LNCaP clone FGC (cell line): ENCODE results near the gene WDR90.

Experiments
- DNase-seq: peaks from one replicate; pipeline ENCODE4 v3.0.0-alpha.2; 2011; ENCODE audit warnings: low read depth
- H3K4me3 ChIP-seq: 2 replicates; pipeline ENCODE4 v1.5.1; 2011; ENCODE audit warnings: mild to moderate bottlenecking, low read depth, low read length, control low read depth
- TF ChIP-seq, protein P1 (sequence below): IDR thresholded peaks from 2 replicates; pipeline ENCODE4 v1.5.1; 2012; ENCODE audit warnings: mild to moderate bottlenecking; ENCODE audit not compliant: control insufficient read depth, insufficient read depth; ENCODE audit errors: extremely low read depth

WDR90 gene

DNA sequence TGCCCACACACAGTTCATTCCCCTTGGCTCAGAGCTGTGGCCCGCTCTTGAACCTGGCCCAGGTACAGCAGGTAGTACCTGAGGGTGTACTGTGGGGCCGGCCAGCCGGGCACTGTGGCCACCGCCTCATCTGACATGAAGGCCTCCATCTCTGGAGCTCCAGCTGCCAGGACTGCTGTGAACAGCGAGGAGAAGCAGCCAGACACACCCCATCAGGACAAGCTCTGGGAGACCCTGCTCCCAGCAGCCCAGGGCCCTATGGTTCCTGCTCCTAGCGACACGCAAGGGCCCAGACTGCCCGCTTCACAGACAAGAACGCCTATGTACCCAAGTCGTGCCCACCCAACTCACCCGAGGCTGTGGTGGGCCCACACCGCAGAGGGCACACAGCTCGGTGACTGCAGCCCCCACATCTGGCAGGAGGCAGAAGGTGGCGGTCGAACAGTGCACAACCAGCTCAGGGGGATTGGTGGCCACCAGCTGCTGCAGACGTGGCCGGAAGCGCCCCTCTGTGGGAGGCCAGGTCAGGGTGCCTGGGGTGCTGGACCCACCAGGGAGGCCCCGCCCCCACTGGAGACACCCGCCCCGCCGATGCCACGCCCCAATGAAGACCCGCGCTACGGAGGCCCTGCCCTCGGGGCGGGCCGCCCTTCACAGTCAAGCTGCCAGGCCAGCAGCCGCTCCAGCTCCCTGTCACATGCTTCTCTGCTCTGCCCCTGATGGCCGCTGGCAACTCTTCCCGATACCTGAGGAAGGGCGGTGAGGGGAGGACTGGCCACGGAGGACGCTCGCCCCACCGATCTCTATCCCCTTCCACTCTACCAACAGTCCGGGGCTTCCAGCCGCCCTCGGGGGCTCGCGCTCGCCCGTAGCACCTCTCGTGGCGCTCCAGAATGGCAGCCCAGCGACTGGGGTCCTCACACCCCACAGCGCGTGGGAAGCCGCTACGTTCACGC is 30.0 kb downstream of the WDR90 start:
- TF ChIP-seq, protein P1, sequence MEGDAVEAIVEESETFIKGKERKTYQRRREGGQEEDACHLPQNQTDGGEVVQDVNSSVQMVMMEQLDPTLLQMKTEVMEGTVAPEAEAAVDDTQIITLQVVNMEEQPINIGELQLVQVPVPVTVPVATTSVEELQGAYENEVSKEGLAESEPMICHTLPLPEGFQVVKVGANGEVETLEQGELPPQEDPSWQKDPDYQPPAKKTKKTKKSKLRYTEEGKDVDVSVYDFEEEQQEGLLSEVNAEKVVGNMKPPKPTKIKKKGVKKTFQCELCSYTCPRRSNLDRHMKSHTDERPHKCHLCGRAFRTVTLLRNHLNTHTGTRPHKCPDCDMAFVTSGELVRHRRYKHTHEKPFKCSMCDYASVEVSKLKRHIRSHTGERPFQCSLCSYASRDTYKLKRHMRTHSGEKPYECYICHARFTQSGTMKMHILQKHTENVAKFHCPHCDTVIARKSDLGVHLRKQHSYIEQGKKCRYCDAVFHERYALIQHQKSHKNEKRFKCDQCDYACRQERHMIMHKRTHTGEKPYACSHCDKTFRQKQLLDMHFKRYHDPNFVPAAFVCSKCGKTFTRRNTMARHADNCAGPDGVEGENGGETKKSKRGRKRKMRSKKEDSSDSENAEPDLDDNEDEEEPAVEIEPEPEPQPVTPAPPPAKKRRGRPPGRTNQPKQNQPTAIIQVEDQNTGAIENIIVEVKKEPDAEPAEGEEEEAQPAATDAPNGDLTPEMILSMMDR, result no peak
- DNase-seq, result peak; percentile 59
- H3K4me3 ChIP-seq, result peak overlapping the region; percentile 52

GRCh38 chr16:679814-680624 is 30.9 kb downstream of the WDR90 start, which contains the start of gene STUB1:
Gene STUB1, plus strand, starts transcription at chr16:680410. Its CDS starts 116 bp downstream, at chr16:680526.
- TF ChIP-seq, protein P1, result no peak
- peak within 1 kb of the TSS; percentile 72 for H3K4me3 ChIP-seq
- no peak for DNase-seq

- H3K4me3 ChIP-seq, result peak overlapping the region; percentile 72
- DNase-seq, result no peak
- TF ChIP-seq, protein P1, result no peak
These were observed 31.4 kb downstream of the WDR90 start for GRCh38 chr16:680625-680945.

DNA sequence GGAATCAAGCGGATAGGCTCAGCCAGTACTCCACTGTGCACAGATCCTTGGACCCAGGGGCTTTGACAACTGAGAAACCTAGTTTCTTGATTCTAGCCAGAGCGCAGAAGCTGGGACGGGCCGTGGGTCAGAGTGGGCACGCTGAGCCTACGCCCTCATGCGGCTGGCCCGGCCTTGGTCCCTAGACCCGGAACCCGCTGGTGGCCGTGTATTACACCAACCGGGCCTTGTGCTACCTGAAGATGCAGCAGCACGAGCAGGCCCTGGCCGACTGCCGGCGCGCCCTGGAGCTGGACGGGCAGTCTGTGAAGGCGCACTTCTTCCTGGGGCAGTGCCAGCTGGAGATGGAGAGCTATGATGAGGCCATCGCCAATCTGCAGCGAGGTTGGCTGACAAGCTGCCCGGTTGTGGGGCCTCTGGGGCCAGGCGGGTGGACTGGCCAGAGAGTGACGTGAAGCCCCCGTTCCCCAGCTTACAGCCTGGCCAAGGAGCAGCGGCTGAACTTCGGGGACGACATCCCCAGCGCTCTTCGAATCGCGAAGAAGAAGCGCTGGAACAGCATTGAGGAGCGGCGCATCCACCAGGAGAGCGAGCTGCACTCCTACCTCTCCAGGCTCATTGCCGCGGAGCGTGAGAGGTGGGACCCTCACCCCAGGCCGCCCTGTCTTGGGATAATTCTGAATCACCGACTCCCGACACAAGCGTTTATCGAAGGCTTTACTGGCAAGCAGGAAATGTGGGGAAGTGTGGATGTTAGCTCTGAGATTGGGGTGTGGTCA is 32.0 kb downstream of the WDR90 start:
- DNase-seq, result peak; percentile 70
- TF ChIP-seq, protein P1, result peak; percentile 19; the same call in 1 of the 2 replicates
- peak overlapping the region; percentile 72 for H3K4me3 ChIP-seq

GRCh38 chr16:681746-682427 is 32.7 kb downstream of the WDR90 start:
- DNase-seq, result no peak
- H3K4me3 ChIP-seq, result peak overlapping the region; percentile 72
- TF ChIP-seq, protein P1, result no peak
